Measurements from ENCODE around the gene PLXNA4. TPM values are rescaled to one million over a fixed set of nuclear protein-coding genes. Genes with fewer than 3 reads are reported as not detected.

Gene PLXNA4
- total RNA-seq, 1 donor from 2014 or later, result 2.1 TPM

GRCh38 chr7:132430861-132431822 lies 145.1 kb downstream of the PLXNA4 start:
- Histone ChIP-seq H3K9me3 (ENCODE audit: control insufficient read depth in 3 of 3, low read length in 3 of 3) (no peaks in the 10 kb centered on the region), H3K36me3 (ENCODE audit: control insufficient read depth in 3 of 3, insufficient read depth in 3 of 3, low read length in 3 of 3) (no peaks in the 10 kb centered on the region), H3K4me3 (ENCODE audit: low read length in 3 of 3) (no peak overlapping the region), H3K9ac (ENCODE audit: low read depth in 1 of 3, low read length in 3 of 3) (no peak overlapping the region), H3K4me1 (ENCODE audit: control insufficient read depth in 3 of 3, insufficient read depth in 3 of 3, low read length in 3 of 3) (peaks cover 3 to 15% (median 4%) of the 10 kb centered on the region in 3 donors), H3K27ac (ENCODE audit: low read depth, low read length) (no peak overlapping the region), H3K27me3 (ENCODE audit: control insufficient read depth in 3 of 3, insufficient read depth in 3 of 3, low read length in 3 of 3) (peaks cover 0 to 14% (median 8%) of the 10 kb centered on the region in 3 donors)

- peaks cover 0 to 14% (median 8%) of the 10 kb centered on the region in 3 donors for H3K27me3 ChIP-seq (ENCODE audit: control insufficient read depth in 3 of 3, insufficient read depth in 3 of 3, low read length in 3 of 3)
- H3K9me3 ChIP-seq (ENCODE audit: control insufficient read depth in 3 of 3, low read length in 3 of 3), result no peaks in the 10 kb centered on the region
- H3K9ac ChIP-seq (ENCODE audit: low read depth in 1 of 3, low read length in 3 of 3), result no peak overlapping the region
- H3K27ac ChIP-seq (ENCODE audit: low read depth, low read length), result no peak overlapping the region
- no peak overlapping the region for H3K4me3 ChIP-seq (ENCODE audit: low read length in 3 of 3)
- no peaks in the 10 kb centered on the region for H3K36me3 ChIP-seq (ENCODE audit: control insufficient read depth in 3 of 3, insufficient read depth in 3 of 3, low read length in 3 of 3)
- H3K4me1 ChIP-seq (ENCODE audit: control insufficient read depth in 3 of 3, insufficient read depth in 3 of 3, low read length in 3 of 3), result peaks cover 3 to 15% (median 4%) of the 10 kb centered on the region in 3 donors
Observed at GRCh38 chr7:132430041-132430855, 146.0 kb downstream of the PLXNA4 start.

- Histone ChIP-seq H3K9ac (ENCODE audit: low read depth in 1 of 3, low read length in 3 of 3) (no peak overlapping the region), H3K4me1 (ENCODE audit: control insufficient read depth in 3 of 3, insufficient read depth in 3 of 3, low read length in 3 of 3) (peaks cover 3 to 18% (median 8%) of the 10 kb centered on the region in 3 donors)
Observed at GRCh38 chr7:132429181-132429580, 147.1 kb downstream of the PLXNA4 start.

GRCh38 chr7:132428247-132428919 lies 147.9 kb downstream of the PLXNA4 start:
- Histone ChIP-seq H3K27ac (ENCODE audit: low read depth, low read length) (no peak overlapping the region), H3K27me3 (ENCODE audit: control insufficient read depth in 3 of 3, insufficient read depth in 3 of 3, low read length in 3 of 3) (peaks cover 0 to 16% (median 8%) of the 10 kb centered on the region in 3 donors), H3K9me3 (ENCODE audit: control insufficient read depth in 3 of 3, low read length in 3 of 3) (no peaks in the 10 kb centered on the region), H3K4me3 (ENCODE audit: low read length in 3 of 3) (no peak overlapping the region), H3K36me3 (ENCODE audit: control insufficient read depth in 3 of 3, insufficient read depth in 3 of 3, low read length in 3 of 3) (no peaks in the 10 kb centered on the region), H3K4me1 (ENCODE audit: control insufficient read depth in 3 of 3, insufficient read depth in 3 of 3, low read length in 3 of 3) (peaks cover 3 to 24% (median 14%) of the 10 kb centered on the region in 3 donors), H3K9ac (ENCODE audit: low read depth in 1 of 3, low read length in 3 of 3) (no peak overlapping the region)

More at GRCh38 chr7:132429181-132429580, 147.1 kb downstream of the PLXNA4 start:
- Histone ChIP-seq H3K9me3 (ENCODE audit: control insufficient read depth in 3 of 3, low read length in 3 of 3) (no peaks in the 10 kb centered on the region), H3K27ac (ENCODE audit: low read depth, low read length) (no peak overlapping the region), H3K4me3 (ENCODE audit: low read length in 3 of 3) (no peak overlapping the region), H3K27me3 (ENCODE audit: control insufficient read depth in 3 of 3, insufficient read depth in 3 of 3, low read length in 3 of 3) (peaks cover 0 to 12% (median 8%) of the 10 kb centered on the region in 3 donors), H3K36me3 (ENCODE audit: control insufficient read depth in 3 of 3, insufficient read depth in 3 of 3, low read length in 3 of 3) (no peaks in the 10 kb centered on the region)

- no peaks in the 10 kb centered on the region for H3K36me3 ChIP-seq (ENCODE audit: control insufficient read depth in 3 of 3, insufficient read depth in 3 of 3, low read length in 3 of 3)
- H3K4me1 ChIP-seq (ENCODE audit: control insufficient read depth in 3 of 3, insufficient read depth in 3 of 3, low read length in 3 of 3), result peaks cover 7 to 28% (median 21%) of the 10 kb centered on the region in 3 donors
Observed at GRCh38 chr7:132425942-132426341, 150.3 kb downstream of the PLXNA4 start.

GRCh38 chr7:132424821-132425724 lies 151.2 kb downstream of the PLXNA4 start:
- peaks cover 7 to 23% (median 21%) of the 10 kb centered on the region in 3 donors for H3K4me1 ChIP-seq (ENCODE audit: control insufficient read depth in 3 of 3, insufficient read depth in 3 of 3, low read length in 3 of 3)
- H3K27ac ChIP-seq (ENCODE audit: low read depth, low read length), result no peak overlapping the region
- H3K9me3 ChIP-seq (ENCODE audit: control insufficient read depth in 3 of 3, low read length in 3 of 3), result no peaks in the 10 kb centered on the region
- no peaks in the 10 kb centered on the region for H3K36me3 ChIP-seq (ENCODE audit: control insufficient read depth in 3 of 3, insufficient read depth in 3 of 3, low read length in 3 of 3)
- no peak overlapping the region for H3K9ac ChIP-seq (ENCODE audit: low read depth in 1 of 3, low read length in 3 of 3)
- no peak overlapping the region for H3K4me3 ChIP-seq (ENCODE audit: low read length in 3 of 3)
- H3K27me3 ChIP-seq (ENCODE audit: control insufficient read depth in 3 of 3, insufficient read depth in 3 of 3, low read length in 3 of 3), result peaks cover 3 to 19% (median 12%) of the 10 kb centered on the region in 3 donors

More at GRCh38 chr7:132425942-132426341, 150.3 kb downstream of the PLXNA4 start:
- H3K9ac ChIP-seq (ENCODE audit: low read depth in 1 of 3, low read length in 3 of 3), result no peak overlapping the region
- peaks cover 0 to 16% (median 12%) of the 10 kb centered on the region in 3 donors for H3K27me3 ChIP-seq (ENCODE audit: control insufficient read depth in 3 of 3, insufficient read depth in 3 of 3, low read length in 3 of 3)
- no peak overlapping the region for H3K27ac ChIP-seq (ENCODE audit: low read depth, low read length)
- no peak overlapping the region for H3K4me3 ChIP-seq (ENCODE audit: low read length in 3 of 3)
- no peaks in the 10 kb centered on the region for H3K9me3 ChIP-seq (ENCODE audit: control insufficient read depth in 3 of 3, low read length in 3 of 3)

- H3K4me1 ChIP-seq (ENCODE audit: control insufficient read depth in 3 of 3, insufficient read depth in 3 of 3, low read length in 3 of 3), result peaks cover 7 to 22% (median 21%) of the 10 kb centered on the region in 3 donors
- no peak overlapping the region for H3K27ac ChIP-seq (ENCODE audit: low read depth, low read length)
- H3K9me3 ChIP-seq (ENCODE audit: control insufficient read depth in 3 of 3, low read length in 3 of 3), result no peaks in the 10 kb centered on the region
- H3K36me3 ChIP-seq (ENCODE audit: control insufficient read depth in 3 of 3, insufficient read depth in 3 of 3, low read length in 3 of 3), result no peaks in the 10 kb centered on the region
- peaks cover 3 to 21% (median 12%) of the 10 kb centered on the region in 3 donors for H3K27me3 ChIP-seq (ENCODE audit: control insufficient read depth in 3 of 3, insufficient read depth in 3 of 3, low read length in 3 of 3)
- no peak overlapping the region for H3K9ac ChIP-seq (ENCODE audit: low read depth in 1 of 3, low read length in 3 of 3)
- H3K4me3 ChIP-seq (ENCODE audit: low read length in 3 of 3), result no peak overlapping the region
Observed at GRCh38 chr7:132424277-132424676, 152.0 kb downstream of the PLXNA4 start.

GRCh38 chr7:132423594-132424200 lies 152.6 kb downstream of the PLXNA4 start:
- peaks cover 3 to 21% (median 12%) of the 10 kb centered on the region in 3 donors for H3K27me3 ChIP-seq (ENCODE audit: control insufficient read depth in 3 of 3, insufficient read depth in 3 of 3, low read length in 3 of 3)
- no peak overlapping the region for H3K27ac ChIP-seq (ENCODE audit: low read depth, low read length)
- peaks cover 7 to 22% (median 21%) of the 10 kb centered on the region in 3 donors for H3K4me1 ChIP-seq (ENCODE audit: control insufficient read depth in 3 of 3, insufficient read depth in 3 of 3, low read length in 3 of 3)
- H3K36me3 ChIP-seq (ENCODE audit: control insufficient read depth in 3 of 3, insufficient read depth in 3 of 3, low read length in 3 of 3), result no peaks in the 10 kb centered on the region
- no peak overlapping the region for H3K4me3 ChIP-seq (ENCODE audit: low read length in 3 of 3)
- no peak overlapping the region for H3K9ac ChIP-seq (ENCODE audit: low read depth in 1 of 3, low read length in 3 of 3)
- H3K9me3 ChIP-seq (ENCODE audit: control insufficient read depth in 3 of 3, low read length in 3 of 3), result no peaks in the 10 kb centered on the region

Data from skeletal muscle tissue (tissue), 4 donors.